Measurements from ENCODE around the gene ICAM4. TPM values are rescaled to one million over a fixed set of nuclear protein-coding genes. Genes with fewer than 3 reads are reported as not detected.

Gene ICAM4
- total RNA-seq, 2 experiments from 2014 or later: 0.52 to 0.70 TPM

DNA sequence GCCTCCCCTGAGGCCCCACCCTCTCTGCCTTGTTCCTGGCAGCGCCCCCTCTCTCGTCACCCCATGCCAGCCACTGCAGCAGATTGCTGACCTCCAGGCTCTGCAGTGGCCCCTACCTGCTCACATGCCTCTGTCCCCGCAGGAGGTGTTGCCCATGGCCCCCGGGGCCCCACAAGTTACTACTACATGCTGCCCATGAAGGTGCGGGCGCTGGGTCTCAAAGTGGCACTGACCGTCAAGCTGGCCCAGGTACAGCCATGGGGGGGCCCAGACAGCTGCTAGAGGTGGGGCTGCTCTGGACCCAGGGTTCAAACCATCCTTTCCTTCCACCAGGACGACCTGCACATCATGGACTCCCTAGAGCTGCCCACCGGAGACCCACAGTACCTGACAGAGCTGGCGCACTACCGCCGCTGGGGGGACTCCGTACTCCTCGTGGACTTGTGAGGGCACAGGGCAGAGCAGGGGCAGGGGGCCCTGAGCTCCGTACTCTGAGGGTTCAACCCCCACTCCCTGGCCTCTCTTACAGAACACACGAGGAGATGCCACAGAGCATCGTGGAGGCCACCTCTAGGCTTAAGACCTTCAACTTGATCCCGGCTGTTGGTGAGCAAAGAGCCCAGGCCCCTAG lies 28.6 kb upstream of the ICAM4 start:
- intact Hi-C loops (cut with DNase I, micrococcal nuclease): loop anchor here (2.0 to 10.0 kb wide), 2 partner anchors 131 to 423 kb away; partner anchors contain the start of gene PIN1 (in 1 of the 2)
- H3K36me3 Mint-ChIP-seq (ENCODE audit: low read depth): peaks cover 58% of the 10 kb centered on the region
- H3K27me3 Mint-ChIP-seq: no peaks in the 10 kb centered on the region

DNA sequence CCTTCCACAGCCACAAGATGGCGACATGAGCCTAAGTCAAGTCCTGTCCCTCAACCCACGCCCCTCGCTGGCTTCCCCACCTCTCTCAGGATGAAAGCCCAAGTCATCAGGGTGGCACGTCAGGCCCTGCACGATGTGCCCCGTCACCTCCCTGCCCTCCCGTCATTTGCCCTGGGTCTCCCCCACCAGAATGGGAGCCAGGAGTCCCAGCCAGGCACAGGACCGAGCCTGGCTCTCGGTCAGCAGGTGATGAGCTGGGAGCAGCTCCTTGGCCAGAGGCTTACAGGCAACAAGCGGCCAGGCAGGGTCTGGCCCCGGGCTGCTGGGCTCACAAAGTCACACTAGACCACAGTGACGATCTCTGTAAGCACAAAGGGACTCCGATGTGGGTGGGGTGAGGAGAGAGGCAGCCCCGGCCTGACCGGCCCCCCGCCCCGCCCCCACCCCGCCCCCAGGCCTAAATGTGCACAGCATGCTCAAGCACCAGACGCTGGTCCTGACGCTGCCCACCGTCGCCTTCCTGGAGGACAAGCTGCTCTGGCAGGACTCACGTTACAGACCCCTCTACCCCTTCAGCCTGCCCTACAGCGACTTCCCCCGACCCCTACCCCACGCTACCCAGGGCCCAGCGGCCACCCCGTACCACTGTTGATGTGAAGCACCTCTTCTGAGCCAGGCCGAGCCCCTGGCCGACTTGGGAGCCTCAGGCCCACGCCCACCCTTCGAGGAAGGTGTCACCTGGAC lies 27.4 kb upstream of the ICAM4 start:
- intact Hi-C loops (cut with DNase I, micrococcal nuclease): loop anchor here (2.0 to 10.0 kb wide), 2 partner anchors 129 to 425 kb away; partner anchors contain the start of gene PIN1 (in 1 of the 2)
- Mint-ChIP-seq H3K4me3 (no peak overlapping the region), H3K27ac (peak overlapping the region; percentile 47), H3K9me3 (no peaks in the 10 kb centered on the region), H3K4me1 (ENCODE audit: low read depth) (peaks cover 16% of the 10 kb centered on the region), H3K36me3 (ENCODE audit: low read depth) (peaks cover 49% of the 10 kb centered on the region), H3K27me3 (no peaks in the 10 kb centered on the region)
- Histone ChIP-seq H3K4me1 (ENCODE audit: insufficient read depth, low read length) (peaks cover 20% of the 10 kb centered on the region), H3K4me3 (ENCODE audit: low read length) (no peak overlapping the region), H3K27ac (ENCODE audit: low read depth in 1 of 2, low read length in 2 of 2) (no peak overlapping the region), H3K9me3 (ENCODE audit: control insufficient read depth in 1 of 2, insufficient read depth in 1 of 2, low read length in 2 of 2) (no peaks in the 10 kb centered on the region), H3K27me3 (ENCODE audit: control insufficient read depth in 1 of 2, insufficient read depth in 2 of 2, low read length in 2 of 2) (no peaks in the 10 kb centered on the region), H3K36me3 (ENCODE audit: insufficient read depth, low read length) (peaks cover 39% of the 10 kb centered on the region)
- ChIA-PET POLR2A (interaction anchor here (1.0 to 2.7 kb wide), 5 partner anchors 12 to 132 kb away, joined by 3 to 18 read pairs (median 8); partner anchors contain the start of genes ICAM1 and TYK2), CTCF (interaction anchor here (0.6 to 4.4 kb wide), 24 partner anchors 9 to 443 kb away, joined by 3 to 56 read pairs (median 4); partner anchors contain the start of genes CDC37, ICAM1, ICAM5 and OLFM2)
- TF ChIP-seq, protein P1, sequence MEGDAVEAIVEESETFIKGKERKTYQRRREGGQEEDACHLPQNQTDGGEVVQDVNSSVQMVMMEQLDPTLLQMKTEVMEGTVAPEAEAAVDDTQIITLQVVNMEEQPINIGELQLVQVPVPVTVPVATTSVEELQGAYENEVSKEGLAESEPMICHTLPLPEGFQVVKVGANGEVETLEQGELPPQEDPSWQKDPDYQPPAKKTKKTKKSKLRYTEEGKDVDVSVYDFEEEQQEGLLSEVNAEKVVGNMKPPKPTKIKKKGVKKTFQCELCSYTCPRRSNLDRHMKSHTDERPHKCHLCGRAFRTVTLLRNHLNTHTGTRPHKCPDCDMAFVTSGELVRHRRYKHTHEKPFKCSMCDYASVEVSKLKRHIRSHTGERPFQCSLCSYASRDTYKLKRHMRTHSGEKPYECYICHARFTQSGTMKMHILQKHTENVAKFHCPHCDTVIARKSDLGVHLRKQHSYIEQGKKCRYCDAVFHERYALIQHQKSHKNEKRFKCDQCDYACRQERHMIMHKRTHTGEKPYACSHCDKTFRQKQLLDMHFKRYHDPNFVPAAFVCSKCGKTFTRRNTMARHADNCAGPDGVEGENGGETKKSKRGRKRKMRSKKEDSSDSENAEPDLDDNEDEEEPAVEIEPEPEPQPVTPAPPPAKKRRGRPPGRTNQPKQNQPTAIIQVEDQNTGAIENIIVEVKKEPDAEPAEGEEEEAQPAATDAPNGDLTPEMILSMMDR (IDR thresholded peaks at IDR 0.05): peak; percentile 56
- ATAC-seq (ENCODE audit: poor library complexity) (peak; percentile 92), DNase-seq (peak; percentile 74 to 95 (median 82))

More for the DNA sequence above, 28.6 kb upstream of the ICAM4 start:
- H3K27me3 ChIP-seq (ENCODE audit: control insufficient read depth in 1 of 2, insufficient read depth in 2 of 2, low read length in 2 of 2): no peaks in the 10 kb centered on the region
- H3K36me3 ChIP-seq (ENCODE audit: insufficient read depth, low read length): peaks cover 46% of the 10 kb centered on the region
- TF ChIP-seq, protein P1 (IDR thresholded peaks at IDR 0.05): no peak
- no peak overlapping the region for H3K4me3 ChIP-seq (ENCODE audit: low read length)
- ATAC-seq (ENCODE audit: poor library complexity) (no peak), DNase-seq (no peak)
- H3K27ac ChIP-seq (ENCODE audit: low read depth in 1 of 2, low read length in 2 of 2): no peak overlapping the region
- Mint-ChIP-seq H3K9me3 (no peaks in the 10 kb centered on the region), H3K4me1 (ENCODE audit: low read depth) (peaks cover 16% of the 10 kb centered on the region), H3K4me3 (no peak overlapping the region), H3K27ac (no peak overlapping the region)
- ChIA-PET POLR2A (interaction anchor here (1.0 to 2.7 kb wide), 5 partner anchors 13 to 133 kb away, joined by 3 to 18 read pairs (median 8); partner anchors contain the start of genes ICAM1 and TYK2), CTCF (interaction anchor here (0.6 to 4.4 kb wide), 19 partner anchors 8 to 322 kb away, joined by 3 to 56 read pairs (median 5); partner anchors contain the start of genes CDC37, ICAM1, OLFM2 and TYK2)
- H3K9me3 ChIP-seq (ENCODE audit: control insufficient read depth in 1 of 2, insufficient read depth in 1 of 2, low read length in 2 of 2): no peaks in the 10 kb centered on the region
- peaks cover 21% of the 10 kb centered on the region for H3K4me1 ChIP-seq (ENCODE audit: insufficient read depth, low read length)

DNA sequence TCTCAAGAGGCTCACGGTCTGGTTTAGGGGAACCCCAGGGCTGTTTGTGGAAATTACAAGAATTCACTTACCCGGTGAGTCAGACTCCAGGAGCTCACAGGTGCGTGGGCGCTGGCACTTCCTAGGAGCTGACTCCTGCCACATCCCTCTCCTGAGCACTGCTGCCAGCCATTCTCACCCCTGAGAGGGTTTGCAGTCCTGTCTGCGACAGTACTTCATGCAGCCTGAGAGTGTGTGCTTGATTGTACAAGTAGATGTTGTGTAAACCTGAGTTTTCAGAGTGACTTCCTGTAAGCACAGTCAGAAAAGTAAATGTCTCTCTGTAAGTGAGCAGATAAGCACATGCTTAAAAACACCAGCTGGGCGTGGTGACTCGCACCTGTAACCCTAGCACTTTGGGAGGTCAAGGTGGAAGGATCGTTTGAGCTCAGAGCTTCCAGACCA lies 26.6 kb upstream of the ICAM4 start:
- DNase-seq: peak in 4 of 14 experiments; percentile 12 to 54 (median 26)
- ChIA-PET CTCF (interaction anchor here (0.6 to 4.4 kb wide), 9 partner anchors 9 to 442 kb away, joined by 3 to 56 read pairs (median 6); no protein-coding TSS in a partner anchor), POLR2A (interaction anchor here (1.6 to 2.7 kb wide), 3 partner anchors 11 to 131 kb away, joined by 7 to 18 read pairs (median 10); partner anchors contain the start of genes ICAM1 and TYK2)
- H3K4me1 ChIP-seq (ENCODE audit: insufficient read depth, low read length): peaks cover 20% of the 10 kb centered on the region
- no peaks in the 10 kb centered on the region for H3K27me3 ChIP-seq (ENCODE audit: control insufficient read depth in 1 of 2, insufficient read depth in 2 of 2, low read length in 2 of 2)
- peak; percentile 21 for ATAC-seq (ENCODE audit: poor library complexity)
- H3K27me3 Mint-ChIP-seq: no peaks in the 10 kb centered on the region
- no peaks in the 10 kb centered on the region for H3K9me3 ChIP-seq (ENCODE audit: control insufficient read depth in 1 of 2, insufficient read depth in 1 of 2, low read length in 2 of 2)
- H3K4me3 ChIP-seq (ENCODE audit: low read length): no peak overlapping the region
- intact Hi-C loops (cut with DNase I, micrococcal nuclease): no loop called here
- no peak overlapping the region for H3K27ac ChIP-seq (ENCODE audit: low read depth in 1 of 2, low read length in 2 of 2)
- no peak overlapping the region for H3K4me3 Mint-ChIP-seq
- peaks cover 31% of the 10 kb centered on the region for H3K36me3 ChIP-seq (ENCODE audit: insufficient read depth, low read length)
- TF ChIP-seq, protein P1 (IDR thresholded peaks at IDR 0.05): no peak
- peaks cover 41% of the 10 kb centered on the region for H3K36me3 Mint-ChIP-seq (ENCODE audit: low read depth)
- H3K27ac Mint-ChIP-seq: no peak overlapping the region
- no peaks in the 10 kb centered on the region for H3K9me3 Mint-ChIP-seq
- peaks cover 16% of the 10 kb centered on the region for H3K4me1 Mint-ChIP-seq (ENCODE audit: low read depth)

All from CD4-positive, alpha-beta T cell (primary cell).